WTC11 (cell line): ENCODE data around the gene KLK6. TPM values are rescaled to one million over a fixed set of nuclear protein-coding genes. Genes with fewer than 3 reads are reported as not detected.

ENCODE experiments used
- ATAC-seq: fragments of 200-7000 bp; cut with Tn5 transposase; 2 replicates; pipeline ENCODE4 v1.10.0; 2021; ENCODE audit warnings: mild to moderate bottlenecking, moderate library complexity
- CTCF ChIA-PET: fragments of 300-600 bp; sonication (Branson Sonifier 250); formaldehyde crosslinking; loops from one replicate; lab custom pipeline; 2021; ENCODE audit warnings: antibody characterized with exemption; lab: Charles Lee
- POLR2A ChIA-PET: fragments of 350-600 bp; sonication (Branson Sonifier 250); formaldehyde crosslinking; loops from one replicate; lab custom pipeline; 2021; ENCODE audit warnings: antibody characterized with exemption; lab: Charles Lee
- DNase-seq: peaks from one replicate; pipeline ENCODE4 v3.0.0; 2021; ENCODE audit warnings: low spot score
- H3K27ac Mint-ChIP-seq: 2 replicates; pipeline ENCODE4 v1.8.0; 2021; ENCODE audit warnings: mixed read lengths
- H3K27me3 Mint-ChIP-seq: 2 replicates; pipeline ENCODE4 v1.8.0; 2021; ENCODE audit warnings: low read depth, mild to moderate bottlenecking, moderate library complexity, mixed read lengths
- H3K36me3 Mint-ChIP-seq: 2 replicates; pipeline ENCODE4 v1.8.0; 2021; ENCODE audit warnings: mixed read lengths
- H3K4me1 Mint-ChIP-seq: 2 replicates; pipeline ENCODE4 v1.8.0; 2022; ENCODE audit warnings: mixed read lengths
- H3K4me3 Mint-ChIP-seq: 2 replicates; pipeline ENCODE4 v1.8.0; 2021; ENCODE audit warnings: mild to moderate bottlenecking, moderate library complexity, mixed read lengths
- H3K9me3 Mint-ChIP-seq: 2 replicates; pipeline ENCODE4 v1.8.0; 2021; ENCODE audit warnings: mixed read lengths
- ETV6 ChIP-seq: sonication (generic); formaldehyde crosslinking; IDR thresholded peaks from 2 replicates; pipeline ENCODE4 v1.8.1; 2022; ENCODE audit warnings: mild to moderate bottlenecking, missing genetic modification reagents
- GABPB1 ChIP-seq: sonication (generic); formaldehyde crosslinking; IDR thresholded peaks from 2 replicates; pipeline ENCODE4 v1.8.1; 2023; ENCODE audit warnings: mild to moderate bottlenecking, missing genetic modification reagents
- NFYB ChIP-seq: sonication (generic); formaldehyde crosslinking; conservative IDR thresholded peaks from 2 replicates; pipeline ENCODE4 v1.8.0; 2022; ENCODE audit warnings: low read depth, missing genetic modification reagents
- NR3C1 ChIP-seq: sonication (generic); formaldehyde crosslinking; conservative IDR thresholded peaks from 2 replicates; pipeline ENCODE4 v1.8.1; 2023; ENCODE audit warnings: low read depth, mild to moderate bottlenecking, missing genetic modification reagents
- TEAD1 ChIP-seq: sonication (generic); formaldehyde crosslinking; IDR thresholded peaks from 2 replicates; pipeline ENCODE4 v1.8.0; 2022; ENCODE audit warnings: mild to moderate bottlenecking, missing genetic modification reagents
- TP53 ChIP-seq: sonication (generic); formaldehyde crosslinking; IDR thresholded peaks from 2 replicates; pipeline ENCODE4 v1.8.1; 2023; ENCODE audit warnings: mild to moderate bottlenecking, missing genetic modification reagents
- ZNF263 ChIP-seq: sonication (generic); formaldehyde crosslinking; IDR thresholded peaks from 2 replicates; pipeline ENCODE4 v1.8.1; 2022; ENCODE audit warnings: low read depth, mild to moderate bottlenecking, moderate library complexity, missing genetic modification reagents
- ZNF396 ChIP-seq: fragments of 250-450 bp; sonication (Bioruptor Pico); IDR thresholded peaks from 2 replicates; pipeline ENCODE4 v1.8.0; 2021; ENCODE audit warnings: mild to moderate bottlenecking, moderate library complexity, borderline replicate concordance
- ZNF423 ChIP-seq: fragments of 250-450 bp; sonication (Bioruptor Pico); IDR thresholded peaks from 2 replicates; pipeline ENCODE4 v2.1.2; 2022; ENCODE audit warnings: mild to moderate bottlenecking, moderate library complexity
- ZNF671 ChIP-seq: fragments of 250-450 bp; sonication (Bioruptor Pico); IDR thresholded peaks from 2 replicates; pipeline ENCODE4 v1.8.0; 2021; ENCODE audit warnings: mild to moderate bottlenecking
- total RNA-seq: library from RNA; stranded (reverse); gene quantifications from 3 replicates; pipeline ENCODE4 v1.2.3, GENCODE V29; 2021
- TF ChIP-seq, protein P1 (sequence below): sonication (generic); formaldehyde crosslinking; IDR thresholded peaks from 2 replicates; pipeline ENCODE4 v1.8.0; 2022; ENCODE audit warnings: mild to moderate bottlenecking, missing genetic modification reagents
- TF ChIP-seq, protein P2 (sequence below): sonication (generic); formaldehyde crosslinking; IDR thresholded peaks from 2 replicates; pipeline ENCODE4 v1.8.1; 2023; ENCODE audit warnings: mild to moderate bottlenecking, moderate library complexity, missing genetic modification reagents
- TF ChIP-seq, protein P3 (sequence below): sonication (generic); formaldehyde crosslinking; IDR thresholded peaks from 2 replicates; pipeline ENCODE4 v1.8.0; 2022; ENCODE audit warnings: missing genetic modification reagents
- TF ChIP-seq, protein P4 (sequence below): fragments of 200-600 bp; IDR thresholded peaks from 2 replicates; pipeline ENCODE4 v1.8.0; 2022; ENCODE audit warnings: antibody characterized with exemption
- TF ChIP-seq, protein P5 (sequence below): sonication (generic); formaldehyde crosslinking; IDR thresholded peaks from 2 replicates; pipeline ENCODE4 v1.8.1; 2022; ENCODE audit warnings: low read depth, mild to moderate bottlenecking, moderate library complexity, missing genetic modification reagents, borderline replicate concordance
- TF ChIP-seq, protein P6 (sequence below): sonication (generic); formaldehyde crosslinking; conservative IDR thresholded peaks from 2 replicates; pipeline ENCODE4 v1.8.1; 2022; ENCODE audit warnings: mild to moderate bottlenecking, missing genetic modification reagents
- TF ChIP-seq, protein P7 (sequence below): sonication (generic); formaldehyde crosslinking; IDR thresholded peaks from 2 replicates; pipeline ENCODE4 v1.8.1; 2023; ENCODE audit warnings: mild to moderate bottlenecking, missing genetic modification reagents, borderline replicate concordance

The KLK6 gene
- total RNA-seq, 1 experiment from 2014 or later = 0.52 TPM

DNA sequence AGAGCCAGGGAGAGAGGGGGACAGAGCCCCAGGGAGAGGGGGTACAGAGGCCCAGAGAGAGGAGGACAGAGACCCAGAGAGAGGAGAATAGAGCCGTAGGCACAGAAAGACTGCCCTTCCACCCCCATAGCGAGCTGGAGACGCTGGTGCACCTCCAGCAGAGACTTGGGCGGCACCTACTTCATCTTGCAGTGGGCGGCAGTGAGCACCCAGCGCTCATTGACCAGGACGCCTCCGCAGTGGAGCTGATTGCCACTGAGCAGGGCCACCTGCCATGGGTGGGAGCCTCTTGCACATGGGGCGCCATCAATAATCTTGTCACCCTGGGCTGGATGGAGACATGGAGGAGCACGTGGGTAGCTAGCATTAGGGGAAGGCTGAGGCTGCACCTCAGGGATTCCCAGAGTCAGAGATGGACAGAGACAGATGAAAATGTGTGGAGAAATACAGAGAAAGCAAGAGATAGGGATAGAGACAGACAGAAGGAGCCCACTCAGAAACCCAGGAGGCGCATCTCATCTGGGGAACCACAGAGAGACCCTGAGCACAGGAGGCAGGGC is 12.3 kb upstream of the KLK6 start:
- peaks cover 29% of the 10 kb centered on the region for H3K4me1 Mint-ChIP-seq
- H3K36me3 Mint-ChIP-seq = no peaks in the 10 kb centered on the region
- CTCF ChIA-PET = interaction anchor here (1.6 kb wide), 1 partner anchor 35 kb away, joined by 5 read pairs; no protein-coding TSS in a partner anchor
- no peak for TF ChIP-seq TP53 (CRISPR knock-in tag)
- TF ChIP-seq NFYB (CRISPR knock-in tag) = no peak
- TF ChIP-seq ZNF263 (CRISPR knock-in tag) = no peak
- TF ChIP-seq, protein P1, sequence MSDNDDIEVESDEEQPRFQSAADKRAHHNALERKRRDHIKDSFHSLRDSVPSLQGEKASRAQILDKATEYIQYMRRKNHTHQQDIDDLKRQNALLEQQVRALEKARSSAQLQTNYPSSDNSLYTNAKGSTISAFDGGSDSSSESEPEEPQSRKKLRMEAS (CRISPR knock-in tag) = no peak
- TF ChIP-seq TEAD1 = no peak
- TF ChIP-seq, protein P2, sequence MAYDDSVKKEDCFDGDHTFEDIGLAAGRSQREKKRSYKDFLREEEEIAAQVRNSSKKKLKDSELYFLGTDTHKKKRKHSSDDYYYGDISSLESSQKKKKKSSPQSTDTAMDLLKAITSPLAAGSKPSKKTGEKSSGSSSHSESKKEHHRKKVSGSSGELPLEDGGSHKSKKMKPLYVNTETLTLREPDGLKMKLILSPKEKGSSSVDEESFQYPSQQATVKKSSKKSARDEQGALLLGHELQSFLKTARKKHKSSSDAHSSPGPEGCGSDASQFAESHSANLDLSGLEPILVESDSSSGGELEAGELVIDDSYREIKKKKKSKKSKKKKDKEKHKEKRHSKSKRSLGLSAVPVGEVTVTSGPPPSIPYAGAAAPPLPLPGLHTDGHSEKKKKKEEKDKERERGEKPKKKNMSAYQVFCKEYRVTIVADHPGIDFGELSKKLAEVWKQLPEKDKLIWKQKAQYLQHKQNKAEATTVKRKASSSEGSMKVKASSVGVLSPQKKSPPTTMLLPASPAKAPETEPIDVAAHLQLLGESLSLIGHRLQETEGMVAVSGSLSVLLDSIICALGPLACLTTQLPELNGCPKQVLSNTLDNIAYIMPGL (CRISPR knock-in tag) = no peak
- TF ChIP-seq, protein P3, sequence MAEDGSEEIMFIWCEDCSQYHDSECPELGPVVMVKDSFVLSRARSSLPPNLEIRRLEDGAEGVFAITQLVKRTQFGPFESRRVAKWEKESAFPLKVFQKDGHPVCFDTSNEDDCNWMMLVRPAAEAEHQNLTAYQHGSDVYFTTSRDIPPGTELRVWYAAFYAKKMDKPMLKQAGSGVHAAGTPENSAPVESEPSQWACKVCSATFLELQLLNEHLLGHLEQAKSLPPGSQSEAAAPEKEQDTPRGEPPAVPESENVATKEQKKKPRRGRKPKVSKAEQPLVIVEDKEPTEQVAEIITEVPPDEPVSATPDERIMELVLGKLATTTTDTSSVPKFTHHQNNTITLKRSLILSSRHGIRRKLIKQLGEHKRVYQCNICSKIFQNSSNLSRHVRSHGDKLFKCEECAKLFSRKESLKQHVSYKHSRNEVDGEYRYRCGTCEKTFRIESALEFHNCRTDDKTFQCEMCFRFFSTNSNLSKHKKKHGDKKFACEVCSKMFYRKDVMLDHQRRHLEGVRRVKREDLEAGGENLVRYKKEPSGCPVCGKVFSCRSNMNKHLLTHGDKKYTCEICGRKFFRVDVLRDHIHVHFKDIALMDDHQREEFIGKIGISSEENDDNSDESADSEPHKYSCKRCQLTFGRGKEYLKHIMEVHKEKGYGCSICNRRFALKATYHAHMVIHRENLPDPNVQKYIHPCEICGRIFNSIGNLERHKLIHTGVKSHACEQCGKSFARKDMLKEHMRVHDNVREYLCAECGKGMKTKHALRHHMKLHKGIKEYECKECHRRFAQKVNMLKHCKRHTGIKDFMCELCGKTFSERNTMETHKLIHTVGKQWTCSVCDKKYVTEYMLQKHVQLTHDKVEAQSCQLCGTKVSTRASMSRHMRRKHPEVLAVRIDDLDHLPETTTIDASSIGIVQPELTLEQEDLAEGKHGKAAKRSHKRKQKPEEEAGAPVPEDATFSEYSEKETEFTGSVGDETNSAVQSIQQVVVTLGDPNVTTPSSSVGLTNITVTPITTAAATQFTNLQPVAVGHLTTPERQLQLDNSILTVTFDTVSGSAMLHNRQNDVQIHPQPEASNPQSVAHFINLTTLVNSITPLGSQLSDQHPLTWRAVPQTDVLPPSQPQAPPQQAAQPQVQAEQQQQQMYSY (CRISPR knock-in tag) = no peak
- TF ChIP-seq ZNF396 = no peak
- TF ChIP-seq GABPB1 (CRISPR knock-in tag) = no peak
- no peak overlapping the region for H3K4me3 Mint-ChIP-seq
- no peak for ATAC-seq
- DNase-seq = no peak
- POLR2A ChIA-PET = no interaction called here
- H3K27me3 Mint-ChIP-seq = peaks cover 49% of the 10 kb centered on the region
- no peak overlapping the region for H3K27ac Mint-ChIP-seq
- peaks cover 8% of the 10 kb centered on the region for H3K9me3 Mint-ChIP-seq

DNA sequence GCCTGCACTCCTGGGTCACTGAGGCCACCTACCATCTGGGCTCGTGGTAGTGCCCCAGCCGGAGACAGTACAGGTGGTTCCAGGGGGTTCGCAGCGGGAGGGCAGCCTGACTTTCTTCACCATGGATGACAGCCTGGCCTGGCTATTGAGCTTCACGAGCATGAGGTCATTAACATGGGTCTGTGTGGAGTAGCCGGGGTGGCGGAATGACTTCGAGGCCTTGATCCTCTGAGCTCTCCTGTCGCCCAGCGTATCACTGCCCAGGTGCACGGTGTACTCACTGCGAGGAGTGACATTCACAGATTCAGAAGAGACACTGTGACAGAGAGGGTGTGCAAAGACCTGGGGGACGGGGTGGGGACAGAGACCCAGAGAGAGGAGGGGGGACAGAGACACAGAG is 10.8 kb upstream of the KLK6 start:
- TF ChIP-seq ZNF671 (CRISPR knock-in tag) (no peak), NFYB (CRISPR knock-in tag) (no peak), NR3C1 (CRISPR knock-in tag) (no peak), ETV6 (CRISPR knock-in tag) (no peak), ZNF423 (CRISPR knock-in tag) (no peak)
- TF ChIP-seq, protein P4, sequence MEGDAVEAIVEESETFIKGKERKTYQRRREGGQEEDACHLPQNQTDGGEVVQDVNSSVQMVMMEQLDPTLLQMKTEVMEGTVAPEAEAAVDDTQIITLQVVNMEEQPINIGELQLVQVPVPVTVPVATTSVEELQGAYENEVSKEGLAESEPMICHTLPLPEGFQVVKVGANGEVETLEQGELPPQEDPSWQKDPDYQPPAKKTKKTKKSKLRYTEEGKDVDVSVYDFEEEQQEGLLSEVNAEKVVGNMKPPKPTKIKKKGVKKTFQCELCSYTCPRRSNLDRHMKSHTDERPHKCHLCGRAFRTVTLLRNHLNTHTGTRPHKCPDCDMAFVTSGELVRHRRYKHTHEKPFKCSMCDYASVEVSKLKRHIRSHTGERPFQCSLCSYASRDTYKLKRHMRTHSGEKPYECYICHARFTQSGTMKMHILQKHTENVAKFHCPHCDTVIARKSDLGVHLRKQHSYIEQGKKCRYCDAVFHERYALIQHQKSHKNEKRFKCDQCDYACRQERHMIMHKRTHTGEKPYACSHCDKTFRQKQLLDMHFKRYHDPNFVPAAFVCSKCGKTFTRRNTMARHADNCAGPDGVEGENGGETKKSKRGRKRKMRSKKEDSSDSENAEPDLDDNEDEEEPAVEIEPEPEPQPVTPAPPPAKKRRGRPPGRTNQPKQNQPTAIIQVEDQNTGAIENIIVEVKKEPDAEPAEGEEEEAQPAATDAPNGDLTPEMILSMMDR = no peak
- TF ChIP-seq, protein P5, sequence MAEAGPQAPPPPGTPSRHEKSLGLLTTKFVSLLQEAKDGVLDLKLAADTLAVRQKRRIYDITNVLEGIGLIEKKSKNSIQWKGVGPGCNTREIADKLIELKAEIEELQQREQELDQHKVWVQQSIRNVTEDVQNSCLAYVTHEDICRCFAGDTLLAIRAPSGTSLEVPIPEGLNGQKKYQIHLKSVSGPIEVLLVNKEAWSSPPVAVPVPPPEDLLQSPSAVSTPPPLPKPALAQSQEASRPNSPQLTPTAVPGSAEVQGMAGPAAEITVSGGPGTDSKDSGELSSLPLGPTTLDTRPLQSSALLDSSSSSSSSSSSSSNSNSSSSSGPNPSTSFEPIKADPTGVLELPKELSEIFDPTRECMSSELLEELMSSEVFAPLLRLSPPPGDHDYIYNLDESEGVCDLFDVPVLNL (CRISPR knock-in tag) = no peak
- TF ChIP-seq, protein P6, sequence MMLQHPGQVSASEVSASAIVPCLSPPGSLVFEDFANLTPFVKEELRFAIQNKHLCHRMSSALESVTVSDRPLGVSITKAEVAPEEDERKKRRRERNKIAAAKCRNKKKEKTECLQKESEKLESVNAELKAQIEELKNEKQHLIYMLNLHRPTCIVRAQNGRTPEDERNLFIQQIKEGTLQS (CRISPR knock-in tag) = no peak
- TF ChIP-seq, protein P7, sequence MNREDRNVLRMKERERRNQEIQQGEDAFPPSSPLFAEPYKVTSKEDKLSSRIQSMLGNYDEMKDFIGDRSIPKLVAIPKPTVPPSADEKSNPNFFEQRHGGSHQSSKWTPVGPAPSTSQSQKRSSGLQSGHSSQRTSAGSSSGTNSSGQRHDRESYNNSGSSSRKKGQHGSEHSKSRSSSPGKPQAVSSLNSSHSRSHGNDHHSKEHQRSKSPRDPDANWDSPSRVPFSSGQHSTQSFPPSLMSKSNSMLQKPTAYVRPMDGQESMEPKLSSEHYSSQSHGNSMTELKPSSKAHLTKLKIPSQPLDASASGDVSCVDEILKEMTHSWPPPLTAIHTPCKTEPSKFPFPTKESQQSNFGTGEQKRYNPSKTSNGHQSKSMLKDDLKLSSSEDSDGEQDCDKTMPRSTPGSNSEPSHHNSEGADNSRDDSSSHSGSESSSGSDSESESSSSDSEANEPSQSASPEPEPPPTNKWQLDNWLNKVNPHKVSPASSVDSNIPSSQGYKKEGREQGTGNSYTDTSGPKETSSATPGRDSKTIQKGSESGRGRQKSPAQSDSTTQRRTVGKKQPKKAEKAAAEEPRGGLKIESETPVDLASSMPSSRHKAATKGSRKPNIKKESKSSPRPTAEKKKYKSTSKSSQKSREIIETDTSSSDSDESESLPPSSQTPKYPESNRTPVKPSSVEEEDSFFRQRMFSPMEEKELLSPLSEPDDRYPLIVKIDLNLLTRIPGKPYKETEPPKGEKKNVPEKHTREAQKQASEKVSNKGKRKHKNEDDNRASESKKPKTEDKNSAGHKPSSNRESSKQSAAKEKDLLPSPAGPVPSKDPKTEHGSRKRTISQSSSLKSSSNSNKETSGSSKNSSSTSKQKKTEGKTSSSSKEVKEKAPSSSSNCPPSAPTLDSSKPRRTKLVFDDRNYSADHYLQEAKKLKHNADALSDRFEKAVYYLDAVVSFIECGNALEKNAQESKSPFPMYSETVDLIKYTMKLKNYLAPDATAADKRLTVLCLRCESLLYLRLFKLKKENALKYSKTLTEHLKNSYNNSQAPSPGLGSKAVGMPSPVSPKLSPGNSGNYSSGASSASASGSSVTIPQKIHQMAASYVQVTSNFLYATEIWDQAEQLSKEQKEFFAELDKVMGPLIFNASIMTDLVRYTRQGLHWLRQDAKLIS = no peak
- ChIA-PET POLR2A (no interaction called here), CTCF (interaction anchor here (0.7 to 1.2 kb wide), 6 partner anchors 21 to 255 kb away, joined by 3 to 4 read pairs (median 4); partner anchors contain the start of gene KLK8)
- Mint-ChIP-seq H3K27me3 (peaks cover 39% of the 10 kb centered on the region), H3K9me3 (peaks cover 7% of the 10 kb centered on the region), H3K4me1 (peaks cover 39% of the 10 kb centered on the region), H3K4me3 (no peak overlapping the region), H3K27ac (no peak overlapping the region), H3K36me3 (no peaks in the 10 kb centered on the region)
- DNase-seq = no peak
- no peak for ATAC-seq
